Fibroblast of skin of right quadriceps (primary cell): ENCODE measurements around the gene TP53I11.

Experiments used
- DNase-seq: peaks from one replicate; pipeline ENCODE4 v3.0.0-alpha.2; 2013

TP53I11 gene

GRCh38 chr11:44950625-44951476 is at the start of gene TP53I11:
TP53I11 (minus strand) TSS chr11:44950883; CDS start chr11:44938335, 12,548 bp downstream.
- peak; percentile 63 for DNase-seq

DNA sequence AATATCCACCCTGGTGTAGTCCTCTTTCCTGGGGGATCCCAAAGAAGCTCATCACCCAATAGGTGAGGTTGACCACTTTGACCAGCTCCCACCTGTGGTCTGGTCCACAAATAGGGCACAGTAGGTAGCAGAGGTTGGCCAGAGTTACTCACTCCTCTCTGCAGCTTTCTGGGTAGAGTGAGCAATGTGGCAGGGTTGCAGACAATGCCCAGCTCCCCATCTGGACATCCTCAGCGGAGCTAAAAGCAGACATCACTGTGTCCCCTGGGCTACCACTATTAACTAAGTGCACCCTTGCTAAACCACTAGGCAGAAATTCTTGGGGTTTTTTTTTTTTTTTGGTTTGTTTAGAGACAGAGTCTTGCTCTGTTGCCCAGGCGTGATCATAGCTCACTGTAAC is 48.4 kb upstream of the TP53I11 start:
- no peak for DNase-seq

DNA sequence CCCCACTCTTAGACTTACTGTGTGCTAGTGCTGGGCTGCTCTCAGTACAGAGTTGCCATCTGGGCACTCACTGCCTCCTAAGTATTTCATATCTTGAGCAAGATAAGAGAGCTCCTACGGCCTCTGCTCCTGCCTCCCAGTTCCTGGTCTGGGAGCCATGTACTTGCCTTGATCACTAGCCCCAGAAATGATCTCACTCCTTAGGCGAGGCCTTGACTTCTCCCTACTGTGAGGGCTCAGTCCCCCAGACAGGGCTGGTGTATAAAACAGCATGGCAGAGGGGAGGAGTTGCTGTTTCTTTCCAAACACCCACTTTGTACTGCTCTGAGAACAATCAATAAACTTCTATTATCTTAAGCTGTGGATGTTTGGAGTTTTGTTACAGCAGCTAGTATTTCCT is 47.4 kb upstream of the TP53I11 start:
- no peak for DNase-seq

GRCh38 chr11:44997566-44997965 is 46.9 kb upstream of the TP53I11 start:
- no peak for DNase-seq

DNA sequence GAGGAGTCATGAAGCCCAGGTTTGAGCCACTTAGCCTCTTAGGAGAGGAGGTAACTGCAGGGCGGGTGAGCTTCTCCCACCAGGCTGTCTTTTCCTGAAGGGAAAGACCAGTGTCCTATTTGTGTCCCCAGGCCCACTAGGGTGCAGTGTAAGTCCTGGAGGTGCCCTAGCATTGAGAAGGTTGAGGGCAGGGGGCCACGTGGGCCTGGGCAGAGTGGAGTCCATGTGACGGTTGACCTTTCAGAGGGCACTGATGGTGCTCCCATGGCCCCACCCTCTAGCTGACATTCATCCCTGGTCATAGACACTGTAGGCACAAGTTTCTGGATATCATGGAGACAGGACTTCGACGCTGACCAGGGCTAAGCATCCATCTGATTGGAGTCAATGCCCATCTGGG is 44.1 kb upstream of the TP53I11 start:
- DNase-seq, result no peak

DNA sequence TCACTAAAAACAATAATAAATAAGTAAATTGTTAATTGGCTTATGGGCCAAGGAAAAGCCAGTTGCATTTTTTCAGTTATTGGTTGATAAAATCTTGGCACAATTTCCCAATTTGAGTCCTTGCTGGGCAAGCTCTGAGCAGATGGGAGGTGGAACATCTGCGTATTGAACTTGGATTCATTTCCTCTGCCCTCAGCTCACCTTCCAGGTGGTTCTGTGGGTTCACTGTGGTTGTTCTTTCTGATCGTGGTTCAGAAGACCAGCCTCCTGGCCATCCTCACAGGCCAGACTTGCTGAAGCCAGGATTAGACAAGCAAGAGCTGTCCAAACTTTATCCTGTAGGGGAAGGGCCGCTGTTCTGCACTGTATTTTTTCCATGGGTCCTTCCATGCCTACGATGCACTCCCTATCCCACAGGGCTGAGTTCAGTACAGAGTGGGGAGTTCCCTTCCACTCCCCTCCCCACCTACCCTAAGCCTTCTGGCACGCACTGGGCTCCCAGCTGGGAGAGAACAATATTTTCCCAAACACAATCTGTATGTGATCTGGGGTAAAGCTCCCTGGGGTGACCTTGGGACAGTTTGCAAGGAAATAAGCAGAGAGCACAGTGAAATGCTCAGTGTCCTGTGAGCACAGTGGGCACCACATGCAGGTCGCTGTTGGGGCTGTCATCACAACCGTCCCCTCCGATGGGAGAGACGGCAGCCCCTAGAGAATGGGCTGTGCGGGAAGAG is 43.5 kb upstream of the TP53I11 start:
- DNase-seq, result no peak

DNA sequence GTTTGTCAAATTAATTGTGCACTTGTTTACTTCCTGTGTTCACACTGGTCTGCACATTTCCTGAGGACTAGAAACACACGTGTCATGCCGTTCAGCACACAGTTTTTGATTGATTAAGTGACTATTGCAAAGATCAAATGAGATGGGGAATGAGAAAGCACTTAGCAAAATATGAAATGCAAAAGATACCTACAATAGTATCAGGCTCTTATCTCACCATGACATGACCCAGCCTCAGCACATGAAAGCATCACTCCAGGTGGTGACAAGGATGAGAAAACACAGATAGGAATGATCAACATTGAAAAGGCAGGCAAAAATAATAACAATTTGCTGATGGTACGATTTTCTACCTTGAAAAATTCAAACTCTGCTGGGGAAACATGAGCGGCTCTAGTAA is 42.1 kb upstream of the TP53I11 start:
- DNase-seq, result no peak

GRCh38 chr11:44992181-44992582 is 41.5 kb upstream of the TP53I11 start:
- DNase-seq, result no peak

DNA sequence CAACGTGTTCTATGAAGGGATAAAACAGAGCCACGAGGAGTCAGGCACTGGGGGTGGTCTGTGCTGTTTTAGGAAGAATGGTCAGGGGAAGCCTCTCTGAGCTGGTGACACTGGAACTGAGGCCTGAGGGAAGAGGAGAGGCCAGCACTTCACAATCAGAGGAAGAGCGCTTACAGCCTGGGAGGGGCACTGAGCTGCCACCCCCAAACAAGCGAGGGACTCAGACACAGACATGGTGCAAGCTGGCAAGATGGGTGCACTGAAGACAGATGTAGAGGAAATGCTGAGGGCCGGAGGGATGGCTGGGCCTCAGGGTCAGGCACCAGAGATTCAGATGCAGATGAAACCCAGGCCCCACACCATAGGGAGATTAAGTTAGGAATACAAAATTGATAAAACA is 40.0 kb upstream of the TP53I11 start:
- no peak for DNase-seq

- DNase-seq, result no peak
Measured at GRCh38 chr11:44989831-44990566, 39.3 kb upstream of the TP53I11 start.

DNA sequence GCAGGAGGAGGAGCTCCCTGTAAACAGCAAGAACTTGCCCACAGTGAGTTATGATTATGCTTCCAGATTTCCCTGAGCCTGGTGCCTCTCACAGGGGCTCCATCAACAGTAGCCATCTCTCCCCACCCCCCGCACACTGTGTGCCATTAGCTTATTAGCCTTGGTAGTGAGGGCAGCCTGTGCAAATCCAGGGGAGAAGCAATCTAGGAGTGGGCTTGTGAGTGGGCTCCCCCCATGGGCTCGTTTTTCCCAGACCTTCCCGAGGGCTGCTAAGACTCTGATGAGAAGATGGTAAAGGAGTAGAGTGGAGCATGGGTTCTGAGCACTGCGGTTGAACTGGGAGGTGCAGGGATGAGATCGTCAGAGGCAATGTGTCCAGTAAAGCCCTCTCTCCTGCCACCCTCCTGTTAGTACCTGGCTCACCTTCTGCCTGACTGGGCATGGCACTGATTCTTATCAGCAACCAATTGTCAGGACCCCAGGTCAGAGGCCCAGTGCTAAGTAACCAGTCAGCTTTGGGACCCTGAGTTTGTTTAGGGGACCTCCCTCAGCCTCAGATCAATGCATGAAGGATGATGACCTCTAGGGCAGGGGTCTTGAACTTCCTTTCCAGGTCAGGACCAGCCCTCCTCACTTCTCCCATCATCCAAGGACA is 38.4 kb upstream of the TP53I11 start:
- no peak for DNase-seq

- no peak for DNase-seq
Measured at GRCh38 chr11:44988111-44988510, 37.4 kb upstream of the TP53I11 start.

GRCh38 chr11:44987506-44987905 is 36.8 kb upstream of the TP53I11 start:
- no peak for DNase-seq

DNA sequence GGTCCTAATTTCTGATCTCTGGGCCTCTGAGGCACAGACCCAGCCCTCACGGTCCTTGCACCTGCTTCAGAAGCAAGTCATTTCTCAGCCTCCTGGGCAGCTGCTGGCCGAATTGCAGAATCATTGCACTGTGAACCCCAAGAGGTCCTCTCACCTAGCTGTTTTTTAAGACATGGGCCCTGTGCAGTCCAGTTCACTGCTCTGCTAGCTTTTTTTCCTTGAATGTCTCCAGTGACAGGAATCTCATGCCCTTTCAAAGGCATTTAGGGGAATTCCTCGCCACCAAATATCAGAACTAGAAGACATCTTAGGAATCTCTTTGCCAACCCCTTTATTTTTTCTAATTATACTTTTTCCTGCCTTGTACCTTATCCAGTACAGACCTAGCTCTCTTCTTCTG is 35.6 kb upstream of the TP53I11 start:
- no peak for DNase-seq

DNA sequence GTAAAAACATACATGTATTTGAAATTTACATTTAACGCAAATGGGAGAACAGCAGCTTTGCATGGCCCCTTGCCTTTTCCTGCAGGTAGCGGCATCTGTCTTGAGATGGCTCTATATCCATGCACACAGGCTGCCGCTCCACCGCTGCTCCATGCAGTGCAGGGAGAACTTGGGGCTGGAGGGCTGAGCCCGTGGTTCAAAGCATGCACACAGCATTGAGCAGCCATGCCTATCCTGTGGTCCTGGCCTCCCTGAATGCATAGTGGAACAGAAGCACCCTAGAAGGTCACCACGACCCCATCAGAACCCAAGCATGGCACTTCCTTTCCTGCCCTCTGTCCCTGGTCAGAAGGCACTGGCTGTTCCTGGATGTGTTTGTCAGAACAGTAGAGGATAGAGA is 35.0 kb upstream of the TP53I11 start:
- no peak for DNase-seq

- DNase-seq, result no peak
Measured at GRCh38 chr11:44983786-44984185, 33.1 kb upstream of the TP53I11 start.

DNA sequence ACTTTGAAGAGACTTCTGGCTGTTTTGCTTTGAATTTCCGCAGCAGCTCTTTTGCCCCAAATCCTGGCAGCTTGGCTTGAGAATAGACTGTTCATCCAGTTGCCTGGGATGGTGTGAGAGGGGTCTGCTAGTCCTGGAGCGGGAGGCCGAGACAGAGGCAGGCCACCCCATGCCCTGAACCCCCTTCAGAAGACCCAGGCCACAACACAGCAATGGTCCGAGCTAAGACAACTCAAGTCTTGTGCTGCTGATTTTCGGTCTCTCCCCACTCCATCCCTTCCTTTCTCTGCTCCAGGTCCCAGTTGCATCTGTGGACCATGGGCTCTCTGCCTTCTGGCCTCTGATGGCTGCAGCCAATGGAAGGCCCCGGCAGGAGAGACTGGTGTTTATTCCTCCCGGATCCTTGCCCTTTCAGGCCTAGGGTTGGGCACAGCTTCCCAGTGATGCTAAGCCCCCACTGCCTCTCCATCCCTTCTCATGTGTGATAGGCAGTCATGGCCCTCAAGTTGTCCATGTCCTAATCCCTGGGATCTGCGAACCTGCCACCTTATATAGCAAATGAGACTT is 31.9 kb upstream of the TP53I11 start:
- no peak for DNase-seq

GRCh38 chr11:44980533-44981427 is 30.1 kb upstream of the TP53I11 start:
- no peak for DNase-seq

DNA sequence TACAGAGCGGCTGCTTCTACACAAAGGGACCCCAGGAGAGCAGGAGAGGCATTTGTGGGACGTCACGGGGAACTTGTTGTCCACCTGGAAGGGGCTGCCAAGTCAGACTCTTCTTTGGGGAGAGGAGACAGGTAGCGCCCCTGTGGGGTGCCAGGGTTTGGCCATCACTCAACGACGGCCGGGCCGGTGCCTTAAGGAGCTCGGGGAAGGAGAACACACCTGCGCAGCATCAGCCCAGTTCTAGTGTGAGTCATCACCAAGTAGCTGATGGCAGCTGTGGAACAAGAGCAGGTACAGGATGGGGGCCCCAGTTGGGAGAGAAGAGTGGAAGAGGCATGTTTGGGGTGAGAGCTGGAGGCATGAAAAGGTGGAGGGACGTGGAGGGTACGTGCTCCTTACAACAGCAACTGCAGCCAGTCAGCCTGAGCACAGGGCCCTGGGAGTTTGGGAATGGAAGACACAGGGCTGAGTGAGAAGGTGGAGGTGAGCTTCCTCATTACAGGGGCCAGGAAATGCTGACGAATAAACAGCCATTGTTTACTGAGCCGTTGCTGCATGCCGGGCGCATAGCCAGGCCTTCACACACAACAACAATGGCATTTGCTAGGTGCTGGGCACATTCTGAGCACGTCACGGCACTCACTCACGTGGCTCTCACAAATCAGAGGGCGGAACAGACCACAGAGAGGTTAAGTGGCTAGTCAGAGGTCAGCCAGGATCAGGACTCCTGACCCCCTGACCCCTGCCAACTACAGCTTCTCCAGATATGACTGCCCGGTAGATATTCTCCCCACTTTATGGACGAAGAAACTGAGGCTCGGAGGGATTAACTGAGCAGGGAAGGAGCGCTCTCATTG is 29.1 kb upstream of the TP53I11 start:
- DNase-seq, result no peak

DNA sequence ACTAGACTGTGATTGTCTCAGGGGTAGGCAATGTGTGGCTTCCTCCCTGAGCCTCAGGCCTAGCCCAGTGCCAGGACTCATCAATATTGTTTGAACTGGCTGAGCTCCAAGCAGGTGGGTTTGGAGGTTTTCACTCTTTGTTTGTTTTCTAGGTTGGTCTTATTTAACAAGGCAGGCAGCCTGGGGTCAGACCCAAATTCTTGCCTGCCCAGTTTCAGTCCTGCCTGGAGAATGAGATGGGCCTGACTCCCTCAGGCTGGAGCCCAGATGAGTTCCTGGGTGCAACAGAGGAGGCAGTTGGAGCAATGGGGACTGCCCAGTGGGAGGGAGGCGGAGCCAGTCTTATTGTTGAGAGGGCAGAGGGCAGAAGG is 28.3 kb upstream of the TP53I11 start:
- DNase-seq, result no peak
